Central memory CD8-positive, alpha-beta T cell (primary cell): ENCODE measurements around the gene ORM1.

ENCODE experiments used
- ATAC-seq: fragments of 150-1000 bp; cut with Tn5 transposase; replicated peaks from 2 replicates; pipeline ENCODE4 v1.10.0; 2022; ENCODE audit warnings: mild to moderate bottlenecking, moderate FRiP score, moderate number of reproducible peaks; ENCODE audit not compliant: poor library complexity, severe bottlenecking; ENCODE audit errors: extremely low read depth
- DNase-seq, 2 donors: peaks; one replicate each; pipeline ENCODE4 v3.0.0; 2021; ENCODE audit warnings: low spot score in 2 of 2
- H3K27ac Mint-ChIP-seq: one replicate; pipeline ENCODE4 v1.8.0; 2022; ENCODE audit warnings: low read depth, mild to moderate bottlenecking, moderate library complexity, mixed read lengths
- H3K27me3 Mint-ChIP-seq: one replicate; pipeline ENCODE4 v1.8.0; 2022; ENCODE audit warnings: mixed read lengths
- H3K36me3 Mint-ChIP-seq: one replicate; pipeline ENCODE4 v1.8.0; 2022; ENCODE audit warnings: mild to moderate bottlenecking, moderate library complexity, mixed read lengths; ENCODE audit not compliant: insufficient read depth
- H3K4me1 Mint-ChIP-seq: one replicate; pipeline ENCODE4 v1.8.0; 2022; ENCODE audit warnings: mixed read lengths
- H3K4me3 Mint-ChIP-seq: one replicate; pipeline ENCODE4 v1.8.0; 2022; ENCODE audit warnings: mild to moderate bottlenecking, moderate library complexity, mixed read lengths
- H3K9me3 Mint-ChIP-seq: one replicate; pipeline ENCODE4 v1.8.0; 2022; ENCODE audit warnings: mixed read lengths

Gene ORM1

DNA sequence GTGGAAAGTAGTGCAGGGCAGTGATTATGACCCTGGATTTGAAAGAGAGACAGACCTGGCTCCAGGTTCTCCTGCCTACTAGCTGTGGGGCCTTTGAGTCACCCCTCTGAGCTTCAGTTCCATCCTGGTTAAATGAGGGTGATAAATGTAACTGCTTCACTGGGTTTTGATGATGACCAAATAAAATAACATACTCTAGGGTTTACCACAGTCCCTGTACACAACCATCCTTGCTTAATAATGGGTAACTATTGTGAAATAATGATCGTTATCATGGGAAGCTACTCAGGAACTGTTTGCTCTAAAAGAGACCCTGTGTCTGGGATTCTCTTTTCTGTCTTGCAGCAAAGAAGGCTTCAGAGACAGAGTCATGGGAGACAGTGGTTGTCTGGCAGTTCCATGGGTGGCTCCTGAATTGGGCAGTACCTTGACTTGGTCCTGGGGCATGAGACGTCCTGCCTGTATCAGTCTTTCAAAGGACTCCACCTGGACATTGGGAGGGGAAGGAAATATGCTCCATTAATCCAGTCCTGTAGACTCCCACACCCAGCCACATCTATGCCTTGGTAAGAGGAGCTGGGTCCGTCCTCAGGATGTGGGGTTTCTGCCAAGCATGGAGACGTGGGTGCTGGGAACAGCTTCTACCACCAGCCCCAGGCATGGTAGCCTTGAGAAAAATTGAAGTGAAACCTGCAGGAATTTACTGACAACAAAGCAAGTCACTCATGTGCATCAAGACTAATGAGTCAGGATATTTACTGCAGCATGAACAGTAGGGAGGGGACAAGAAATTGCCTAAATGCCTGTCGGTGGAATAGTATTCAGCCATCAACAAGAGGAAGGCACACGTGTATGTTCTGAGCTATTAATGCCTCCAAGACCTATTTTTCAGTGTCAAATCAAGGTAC lies 41.5 kb downstream of the ORM1 start:
- Mint-ChIP-seq H3K27ac (peak overlapping the region; percentile 94), H3K4me1 (peaks cover 68% of the 10 kb centered on the region), H3K9me3 (no peaks in the 10 kb centered on the region), H3K4me3 (peak overlapping the region; percentile 59), H3K36me3 (peaks cover 92% of the 10 kb centered on the region), H3K27me3 (no peaks in the 10 kb centered on the region)
- ATAC-seq: no peak
- DNase-seq: no peak

DNA sequence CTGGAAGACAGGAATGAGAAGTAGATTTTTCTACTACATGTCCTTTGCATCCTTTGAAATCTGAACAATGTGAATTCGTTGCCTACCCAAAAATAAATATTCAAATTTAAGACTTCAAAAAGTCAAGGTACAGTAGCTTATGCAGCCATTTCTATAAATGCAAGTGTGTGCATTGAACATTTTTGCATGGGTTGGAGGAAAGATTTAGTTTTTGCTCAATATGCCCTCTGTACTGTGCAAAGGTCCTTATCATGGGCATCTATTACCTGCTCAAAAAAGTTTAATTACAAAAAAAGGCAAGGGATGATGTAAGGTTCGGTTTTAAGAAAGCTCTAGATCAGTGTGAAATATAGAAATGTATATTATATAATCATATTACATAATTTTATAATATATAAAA lies 42.3 kb downstream of the ORM1 start:
- Mint-ChIP-seq H3K27me3 (no peaks in the 10 kb centered on the region), H3K9me3 (no peaks in the 10 kb centered on the region), H3K4me3 (no peak overlapping the region), H3K36me3 (peaks cover 92% of the 10 kb centered on the region), H3K27ac (no peak overlapping the region), H3K4me1 (peaks cover 65% of the 10 kb centered on the region)
- no peak for DNase-seq
- ATAC-seq: no peak

DNA sequence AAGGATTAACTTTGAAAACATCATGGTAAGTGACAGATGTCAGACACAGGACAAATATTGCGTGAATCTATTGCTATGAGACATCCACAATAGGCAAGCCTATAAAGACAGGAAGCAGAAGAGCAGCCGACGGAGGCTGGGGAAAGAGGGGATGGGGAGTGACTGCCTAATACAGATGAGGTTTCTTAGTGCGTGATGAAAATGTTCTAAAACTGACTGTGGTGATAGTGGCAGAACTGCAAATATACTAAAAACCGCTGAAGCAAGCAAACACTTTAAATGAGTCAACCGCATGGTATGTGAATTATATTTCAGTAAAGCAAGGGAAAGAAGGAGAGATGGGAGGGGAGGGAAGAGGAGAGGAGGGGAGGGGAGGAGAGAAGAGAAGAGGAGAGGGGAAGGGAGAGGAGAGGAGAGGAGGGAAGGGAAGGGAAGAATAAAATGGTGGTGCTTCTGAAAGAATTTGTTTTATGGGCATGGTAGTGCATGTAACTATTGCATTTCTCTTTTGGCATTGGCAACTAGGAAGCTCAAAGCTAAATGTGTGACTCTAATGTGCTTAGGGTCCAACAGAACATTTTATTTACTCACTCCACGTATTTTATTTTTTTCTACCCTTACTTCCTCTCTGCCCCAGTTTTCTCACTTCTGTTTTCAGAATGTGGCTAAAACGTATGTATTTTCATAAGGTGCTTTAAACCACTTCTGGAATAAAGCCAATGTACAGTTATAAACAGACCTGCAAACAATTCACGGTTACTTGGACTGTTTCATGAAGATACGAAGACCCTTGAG lies 43.6 kb downstream of the ORM1 start:
- DNase-seq (peak in 1 of 2 donors; percentile 53), ATAC-seq (peak; percentile 40)
- Mint-ChIP-seq H3K27me3 (no peaks in the 10 kb centered on the region), H3K4me3 (peak overlapping the region; percentile 65), H3K36me3 (peaks cover 90% of the 10 kb centered on the region), H3K27ac (peak overlapping the region; percentile 95), H3K9me3 (no peaks in the 10 kb centered on the region), H3K4me1 (peaks cover 59% of the 10 kb centered on the region)

DNA sequence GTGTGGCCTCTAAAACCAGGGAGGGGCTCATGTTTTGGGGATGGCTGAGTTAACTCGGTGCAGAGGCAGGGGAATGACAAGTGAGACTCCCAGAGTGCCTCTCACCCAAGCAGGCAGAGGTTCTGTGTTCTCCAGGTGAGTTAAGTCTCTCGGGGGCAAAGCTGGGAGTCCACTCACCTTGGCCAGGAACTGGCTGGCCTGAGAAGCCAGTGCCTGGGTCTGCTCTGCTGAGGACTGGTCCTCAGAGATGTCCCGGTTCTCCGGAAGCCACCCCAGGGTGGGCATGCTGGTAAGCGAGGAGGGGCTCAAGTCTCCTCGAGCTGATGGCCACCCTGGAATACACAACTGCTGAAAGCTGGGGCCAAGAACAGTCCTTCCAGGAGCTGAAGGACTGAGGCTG lies 44.5 kb downstream of the ORM1 start:
- ATAC-seq: no peak
- DNase-seq: no peak
- Mint-ChIP-seq H3K4me3 (peak overlapping the region; percentile 65), H3K27ac (peak overlapping the region; percentile 95), H3K4me1 (peaks cover 65% of the 10 kb centered on the region), H3K27me3 (no peaks in the 10 kb centered on the region), H3K9me3 (no peaks in the 10 kb centered on the region), H3K36me3 (peaks cover 89% of the 10 kb centered on the region)

DNA sequence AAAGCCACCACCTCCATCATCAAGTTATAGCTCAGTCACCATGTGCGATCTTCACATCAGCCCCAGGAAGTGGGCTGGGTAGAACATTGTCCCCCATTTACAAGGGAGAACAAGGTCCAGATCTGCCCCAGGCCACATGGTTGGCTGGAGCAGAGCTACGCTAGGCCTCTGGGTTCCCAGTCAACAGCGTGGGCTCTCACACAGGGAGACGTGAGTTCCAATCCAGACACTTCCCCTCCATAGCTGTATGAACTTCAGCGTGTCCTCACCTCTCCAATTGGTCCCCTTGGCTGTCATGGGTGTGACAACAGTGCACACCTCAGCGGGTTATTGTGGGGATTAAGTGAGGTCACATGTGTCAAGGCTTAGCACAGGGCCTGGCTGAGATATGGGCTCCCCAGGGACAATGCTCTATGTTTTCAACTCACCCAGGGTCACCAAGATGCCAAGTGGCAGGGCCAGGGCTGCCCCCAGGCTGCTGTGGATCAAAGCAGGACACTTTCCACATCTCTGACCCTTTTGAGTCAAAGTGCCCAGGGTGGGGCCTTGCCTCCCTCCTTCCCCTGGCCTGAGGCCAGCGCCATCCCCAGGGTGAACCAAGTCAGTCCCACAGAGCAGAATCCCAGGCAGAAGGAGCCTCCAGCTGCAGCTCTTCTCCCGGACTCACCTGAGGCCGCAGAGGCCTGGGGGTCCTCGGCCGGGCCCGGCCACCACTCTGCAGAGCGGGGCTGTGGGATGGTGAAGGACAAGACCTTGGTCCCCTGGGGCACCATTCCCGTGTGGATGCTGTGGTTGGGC lies 45.1 kb downstream of the ORM1 start:
- Mint-ChIP-seq H3K27me3 (no peaks in the 10 kb centered on the region), H3K4me3 (peak overlapping the region; percentile 65), H3K9me3 (no peaks in the 10 kb centered on the region), H3K4me1 (peaks cover 65% of the 10 kb centered on the region), H3K27ac (peak overlapping the region; percentile 95), H3K36me3 (peaks cover 88% of the 10 kb centered on the region)
- ATAC-seq: no peak
- DNase-seq: no peak

DNA sequence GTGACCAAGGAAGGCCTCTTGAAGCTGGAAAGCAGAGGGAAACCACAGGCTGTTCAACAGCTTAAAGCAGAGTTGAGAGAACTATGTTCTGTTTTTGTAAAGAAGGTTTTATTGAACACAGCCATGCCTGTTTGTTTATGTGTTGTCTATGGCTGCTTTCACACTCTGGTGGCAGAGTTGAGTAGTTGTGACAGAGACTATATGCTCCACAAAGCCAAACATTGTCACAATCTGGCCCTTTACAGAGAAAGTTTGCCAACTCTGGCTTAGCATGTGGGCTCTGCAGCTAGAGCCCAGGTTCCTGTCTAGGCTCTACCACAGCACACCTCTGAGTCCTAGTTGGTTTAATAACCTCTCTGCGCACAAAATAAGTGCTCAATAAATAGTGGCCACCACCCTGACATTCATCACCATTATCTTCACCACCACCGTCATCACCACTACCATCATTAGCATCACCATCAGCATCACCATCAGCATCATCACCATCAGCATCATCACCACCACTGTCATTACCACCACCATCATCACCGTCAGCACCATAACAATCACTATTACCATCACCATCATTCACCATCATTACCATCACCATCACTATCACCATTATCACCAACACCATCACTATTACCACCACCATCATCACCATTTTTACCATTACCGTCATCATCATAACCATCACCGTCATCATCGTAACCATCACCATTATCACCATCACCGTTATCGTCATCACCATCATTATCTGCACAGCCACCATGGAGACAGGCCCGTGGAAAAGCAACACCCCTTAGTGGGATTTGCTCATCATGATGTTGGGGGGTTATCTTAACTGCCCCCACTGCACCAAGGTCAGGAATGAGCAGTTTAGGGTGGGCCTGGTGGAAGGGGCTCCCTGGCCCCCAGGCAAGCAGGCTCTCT lies 46.6 kb downstream of the ORM1 start:
- ATAC-seq: peak; percentile 27
- peak in 1 of 2 donors; percentile 68 for DNase-seq
- Mint-ChIP-seq H3K9me3 (no peaks in the 10 kb centered on the region), H3K36me3 (peaks cover 88% of the 10 kb centered on the region), H3K27ac (peak overlapping the region; percentile 80), H3K27me3 (no peaks in the 10 kb centered on the region), H3K4me1 (peaks cover 61% of the 10 kb centered on the region), H3K4me3 (peak overlapping the region; percentile 40)

DNA sequence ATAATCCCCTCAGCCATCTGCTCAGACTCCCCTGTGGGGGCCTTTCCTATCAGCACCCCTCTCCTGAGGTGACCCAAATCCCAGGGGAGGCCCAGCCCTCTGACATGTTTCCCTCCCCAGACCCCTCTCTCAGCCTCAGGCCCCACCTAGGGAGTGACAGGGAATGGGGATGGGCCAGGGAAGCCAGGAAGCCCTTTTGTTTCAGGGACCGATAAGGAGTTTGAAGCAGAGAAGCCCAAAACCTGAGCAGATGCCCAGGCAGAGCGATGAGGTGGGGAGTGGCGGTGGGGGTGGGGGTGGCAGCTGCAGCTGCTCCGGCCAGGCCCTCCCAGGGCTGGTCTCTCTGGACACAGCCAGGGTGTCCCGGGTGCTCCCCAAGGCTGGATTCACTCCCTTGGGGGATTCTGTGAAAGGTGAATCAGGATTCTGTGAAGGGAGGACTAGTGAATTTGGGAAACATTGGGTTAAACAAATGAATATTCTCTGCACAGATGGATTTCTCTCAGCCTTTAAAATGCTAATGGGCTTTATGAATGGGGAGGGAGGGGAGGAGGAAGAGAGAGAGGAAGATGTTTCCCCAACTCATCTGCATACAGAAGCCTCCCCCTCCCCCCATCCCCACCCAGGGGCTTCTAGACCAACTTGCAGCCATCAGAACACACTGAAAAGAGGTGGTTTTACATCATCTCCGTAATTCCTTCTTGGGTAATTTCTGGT lies 47.5 kb downstream of the ORM1 start:
- Mint-ChIP-seq H3K9me3 (no peaks in the 10 kb centered on the region), H3K4me3 (peak overlapping the region; percentile 72), H3K27me3 (no peaks in the 10 kb centered on the region), H3K27ac (peak overlapping the region; percentile 89), H3K4me1 (peaks cover 66% of the 10 kb centered on the region), H3K36me3 (peaks cover 87% of the 10 kb centered on the region)
- ATAC-seq (no peak), DNase-seq (no peak)

DNA sequence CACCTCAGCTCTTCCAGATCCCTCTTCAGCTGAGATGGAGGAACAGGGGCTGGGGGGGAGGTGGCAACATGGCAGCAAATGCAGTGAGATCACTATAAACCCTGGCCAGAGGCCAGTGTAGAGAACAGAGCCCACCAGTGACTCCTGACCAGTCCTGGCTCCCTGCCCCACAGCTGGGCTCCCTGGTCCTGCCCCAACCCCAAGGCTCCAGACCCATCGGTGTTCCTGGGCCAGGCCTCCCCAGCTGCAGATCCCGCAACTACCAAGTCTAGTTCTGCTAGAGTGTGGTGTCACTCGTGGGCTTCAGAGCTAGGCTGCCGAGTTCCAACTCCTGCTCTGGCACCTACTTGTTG lies 48.0 kb downstream of the ORM1 start:
- peaks cover 71% of the 10 kb centered on the region for H3K4me1 Mint-ChIP-seq
- DNase-seq (no peak), ATAC-seq (no peak)
- no peaks in the 10 kb centered on the region for H3K27me3 Mint-ChIP-seq
- H3K9me3 Mint-ChIP-seq: no peaks in the 10 kb centered on the region
- peaks cover 88% of the 10 kb centered on the region for H3K36me3 Mint-ChIP-seq
- peak overlapping the region; percentile 89 for H3K27ac Mint-ChIP-seq
- peak overlapping the region; percentile 72 for H3K4me3 Mint-ChIP-seq

DNA sequence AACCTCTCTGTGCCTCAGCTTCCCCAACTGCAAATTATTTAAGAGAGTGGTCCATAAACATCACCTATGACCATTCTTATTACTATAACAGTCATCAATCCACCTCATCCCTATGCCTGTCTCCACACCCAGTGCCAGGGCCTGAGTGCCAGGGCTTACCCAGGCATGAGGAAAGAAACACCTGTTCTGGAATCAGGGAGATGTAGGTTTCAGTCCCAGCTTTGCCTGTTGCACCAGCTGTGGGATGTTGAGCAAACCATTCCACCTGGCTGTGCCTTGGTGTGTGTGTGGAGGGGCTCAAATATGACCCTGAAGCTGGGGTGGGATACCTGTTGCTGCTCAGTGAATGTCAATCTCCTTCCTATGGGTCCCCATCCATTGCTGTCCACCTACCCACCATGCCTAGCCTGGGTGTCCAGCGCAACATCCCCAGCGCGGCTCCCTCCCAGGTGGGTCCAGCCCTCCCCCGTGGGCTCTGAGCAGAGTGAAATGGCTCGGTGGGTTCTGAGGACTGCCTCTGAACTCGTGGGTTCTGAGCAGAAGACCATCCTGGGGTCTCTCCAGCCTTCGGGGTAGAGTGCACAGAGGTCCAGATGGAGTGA lies 48.5 kb downstream of the ORM1 start:
- Mint-ChIP-seq H3K9me3 (no peaks in the 10 kb centered on the region), H3K27me3 (no peaks in the 10 kb centered on the region), H3K27ac (peak overlapping the region; percentile 89), H3K4me3 (peak overlapping the region; percentile 72), H3K4me1 (peaks cover 69% of the 10 kb centered on the region), H3K36me3 (peaks cover 86% of the 10 kb centered on the region)
- DNase-seq (no peak), ATAC-seq (no peak)

DNA sequence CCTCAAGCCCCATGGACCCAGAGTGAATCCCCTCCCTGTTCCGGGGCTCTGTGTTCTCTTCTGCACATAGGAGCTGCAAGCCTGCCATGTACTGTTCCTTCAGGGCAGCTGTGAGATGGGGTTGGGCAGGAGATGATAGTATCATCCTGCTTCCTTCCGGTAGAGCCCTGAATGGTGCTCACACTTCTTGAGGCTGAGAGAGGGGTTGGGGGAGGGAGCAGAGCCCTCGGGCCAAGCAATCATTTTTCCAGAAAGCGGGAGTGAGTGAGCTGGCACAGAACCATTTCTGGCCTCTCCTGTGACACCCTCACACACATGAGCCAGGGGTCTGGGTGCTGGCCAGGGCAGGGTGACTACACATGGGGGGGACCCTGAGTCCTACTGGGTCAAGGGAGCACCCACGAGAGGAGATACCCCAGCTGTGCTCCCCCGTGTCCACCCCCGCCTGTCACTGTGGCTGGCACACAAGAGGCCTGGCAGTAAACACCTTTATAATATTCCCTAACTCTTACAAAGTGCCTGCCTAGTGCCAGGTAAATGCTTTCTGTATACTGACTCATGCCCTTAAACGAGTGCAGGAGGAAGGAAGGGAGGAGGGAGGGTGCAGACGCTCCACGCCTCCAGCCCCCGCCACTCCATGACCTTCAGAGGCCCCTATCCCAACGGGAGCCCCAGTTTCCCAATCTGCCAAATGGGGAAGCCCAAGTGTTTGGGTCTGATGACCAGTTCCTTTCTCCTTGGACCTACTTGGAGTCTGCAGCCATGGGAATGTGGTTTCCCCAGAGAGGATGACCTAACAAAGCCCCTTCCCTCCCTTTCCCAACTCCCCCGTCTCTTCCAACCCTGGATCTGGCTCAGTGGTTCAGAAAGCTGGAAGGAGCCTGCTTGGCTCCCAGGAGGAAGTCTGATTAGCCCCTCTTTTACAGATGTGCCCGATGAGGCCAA lies 49.3 kb downstream of the ORM1 start:
- ATAC-seq (peak; percentile 24), DNase-seq (no peak)
- H3K27me3 Mint-ChIP-seq: no peaks in the 10 kb centered on the region
- peak overlapping the region; percentile 72 for H3K4me3 Mint-ChIP-seq
- peak overlapping the region; percentile 89 for H3K27ac Mint-ChIP-seq
- no peaks in the 10 kb centered on the region for H3K9me3 Mint-ChIP-seq
- H3K36me3 Mint-ChIP-seq: peaks cover 86% of the 10 kb centered on the region
- peaks cover 65% of the 10 kb centered on the region for H3K4me1 Mint-ChIP-seq
